ENCODE results near the gene STAT4. TPM values are rescaled to one million over a fixed set of nuclear protein-coding genes. Genes with fewer than 3 reads are reported as not detected.

The STAT4 gene
- total RNA-seq, 1 donor from 2014 or later, result 2.1 TPM

DNA sequence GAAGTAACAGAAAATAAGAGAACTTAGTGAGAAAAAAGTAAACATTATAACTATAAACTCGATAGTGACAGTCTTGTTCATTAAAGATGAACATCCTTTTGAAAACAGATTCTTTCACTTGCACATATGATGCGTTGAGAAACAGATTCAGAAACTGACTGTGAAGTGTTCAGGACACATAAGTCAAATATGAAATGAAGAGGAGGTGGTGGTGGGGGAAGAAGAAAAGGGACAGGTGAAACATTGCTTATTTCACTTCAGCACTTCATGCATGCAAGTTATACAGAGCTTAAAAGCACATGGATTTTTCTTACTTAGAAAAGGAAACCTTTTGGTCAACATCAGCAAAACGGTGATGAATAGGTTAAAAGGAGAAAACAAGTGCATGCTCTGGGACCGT lies 42.5 kb downstream of the STAT4 start:
- peaks cover 5% of the 10 kb centered on the region for H3K27me3 Mint-ChIP-seq
- TF ChIP-seq, protein P1, sequence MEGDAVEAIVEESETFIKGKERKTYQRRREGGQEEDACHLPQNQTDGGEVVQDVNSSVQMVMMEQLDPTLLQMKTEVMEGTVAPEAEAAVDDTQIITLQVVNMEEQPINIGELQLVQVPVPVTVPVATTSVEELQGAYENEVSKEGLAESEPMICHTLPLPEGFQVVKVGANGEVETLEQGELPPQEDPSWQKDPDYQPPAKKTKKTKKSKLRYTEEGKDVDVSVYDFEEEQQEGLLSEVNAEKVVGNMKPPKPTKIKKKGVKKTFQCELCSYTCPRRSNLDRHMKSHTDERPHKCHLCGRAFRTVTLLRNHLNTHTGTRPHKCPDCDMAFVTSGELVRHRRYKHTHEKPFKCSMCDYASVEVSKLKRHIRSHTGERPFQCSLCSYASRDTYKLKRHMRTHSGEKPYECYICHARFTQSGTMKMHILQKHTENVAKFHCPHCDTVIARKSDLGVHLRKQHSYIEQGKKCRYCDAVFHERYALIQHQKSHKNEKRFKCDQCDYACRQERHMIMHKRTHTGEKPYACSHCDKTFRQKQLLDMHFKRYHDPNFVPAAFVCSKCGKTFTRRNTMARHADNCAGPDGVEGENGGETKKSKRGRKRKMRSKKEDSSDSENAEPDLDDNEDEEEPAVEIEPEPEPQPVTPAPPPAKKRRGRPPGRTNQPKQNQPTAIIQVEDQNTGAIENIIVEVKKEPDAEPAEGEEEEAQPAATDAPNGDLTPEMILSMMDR (conservative IDR thresholded peaks at IDR 0.05), result no peak
- H3K27ac Mint-ChIP-seq, result no peak overlapping the region
- no peak overlapping the region for H3K4me3 Mint-ChIP-seq
- no peaks in the 10 kb centered on the region for H3K9me3 Mint-ChIP-seq
- no peak for DNase-seq (ENCODE audit: extremely low spot score, unreplicated experiment)
- no peaks in the 10 kb centered on the region for H3K36me3 Mint-ChIP-seq
- no peaks in the 10 kb centered on the region for H3K4me1 Mint-ChIP-seq (ENCODE audit: unreplicated experiment)

- Mint-ChIP-seq H3K27me3 (peaks cover 1% of the 10 kb centered on the region), H3K4me1 (ENCODE audit: unreplicated experiment) (no peaks in the 10 kb centered on the region), H3K9me3 (no peaks in the 10 kb centered on the region), H3K4me3 (no peak overlapping the region), H3K27ac (no peak overlapping the region), H3K36me3 (no peaks in the 10 kb centered on the region)
- no peak for DNase-seq (ENCODE audit: extremely low spot score, unreplicated experiment)
- TF ChIP-seq, protein P1 (conservative IDR thresholded peaks at IDR 0.05), result no peak
Measured at GRCh38 chr2:191105082-191105481, 45.7 kb downstream of the STAT4 start.

DNA sequence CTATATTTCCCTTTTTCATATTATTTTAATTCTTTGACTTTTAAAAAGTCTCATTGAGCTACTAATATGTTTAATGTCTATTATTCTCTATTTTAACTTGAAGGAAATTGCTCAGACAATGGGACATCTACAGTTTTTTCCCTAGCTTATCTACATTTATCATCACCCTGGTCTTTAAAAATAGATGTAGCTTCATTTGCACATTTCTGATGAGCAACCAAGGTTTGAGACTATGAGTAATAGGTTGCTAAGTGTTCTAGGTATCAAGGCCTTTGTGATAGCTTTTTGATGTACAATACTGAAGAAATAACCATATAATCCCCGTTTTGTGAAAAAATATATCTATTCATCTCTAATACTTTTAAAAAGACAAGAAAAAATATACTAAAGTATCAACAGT lies 47.0 kb downstream of the STAT4 start:
- H3K9me3 Mint-ChIP-seq, result no peaks in the 10 kb centered on the region
- TF ChIP-seq, protein P1 (conservative IDR thresholded peaks at IDR 0.05), result no peak
- no peak for DNase-seq (ENCODE audit: extremely low spot score, unreplicated experiment)
- H3K4me3 Mint-ChIP-seq, result no peak overlapping the region
- no peak overlapping the region for H3K27ac Mint-ChIP-seq
- H3K27me3 Mint-ChIP-seq, result no peaks in the 10 kb centered on the region
- H3K4me1 Mint-ChIP-seq (ENCODE audit: unreplicated experiment), result no peaks in the 10 kb centered on the region
- no peaks in the 10 kb centered on the region for H3K36me3 Mint-ChIP-seq

DNA sequence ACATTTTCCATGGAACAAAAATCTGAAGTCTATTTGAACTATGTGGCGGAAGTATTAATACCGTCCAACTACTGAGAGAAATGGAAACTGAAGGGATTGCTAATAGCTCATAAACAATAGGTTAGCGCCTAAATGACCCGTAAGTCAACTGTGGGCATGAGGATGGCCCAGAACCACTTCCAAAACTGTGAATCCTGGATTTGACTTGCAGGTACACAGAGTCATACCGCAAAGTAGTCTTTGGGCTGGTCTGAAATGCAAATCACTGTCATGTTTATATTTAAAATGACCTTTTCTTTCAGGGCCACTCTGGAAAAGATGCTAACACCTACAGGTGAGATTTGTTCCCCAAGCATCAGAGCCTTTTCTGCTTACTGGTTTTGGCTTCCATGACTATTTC lies 50.6 kb downstream of the STAT4 start:
- Mint-ChIP-seq H3K9me3 (no peaks in the 10 kb centered on the region), H3K4me3 (no peak overlapping the region), H3K4me1 (ENCODE audit: unreplicated experiment) (no peaks in the 10 kb centered on the region), H3K36me3 (no peaks in the 10 kb centered on the region), H3K27ac (no peak overlapping the region), H3K27me3 (no peaks in the 10 kb centered on the region)
- DNase-seq (ENCODE audit: extremely low spot score, unreplicated experiment), result no peak
- TF ChIP-seq, protein P1 (conservative IDR thresholded peaks at IDR 0.05), result no peak

GRCh38 chr2:191087311-191087710 lies 63.5 kb downstream of the STAT4 start:
- H3K27ac Mint-ChIP-seq, result no peak overlapping the region
- H3K36me3 Mint-ChIP-seq, result no peaks in the 10 kb centered on the region
- no peak overlapping the region for H3K4me3 Mint-ChIP-seq
- no peak for DNase-seq (ENCODE audit: extremely low spot score, unreplicated experiment)
- no peaks in the 10 kb centered on the region for H3K27me3 Mint-ChIP-seq
- H3K9me3 Mint-ChIP-seq, result peaks cover 6% of the 10 kb centered on the region
- no peaks in the 10 kb centered on the region for H3K4me1 Mint-ChIP-seq (ENCODE audit: unreplicated experiment)
- TF ChIP-seq, protein P1 (conservative IDR thresholded peaks at IDR 0.05), result no peak

DNA sequence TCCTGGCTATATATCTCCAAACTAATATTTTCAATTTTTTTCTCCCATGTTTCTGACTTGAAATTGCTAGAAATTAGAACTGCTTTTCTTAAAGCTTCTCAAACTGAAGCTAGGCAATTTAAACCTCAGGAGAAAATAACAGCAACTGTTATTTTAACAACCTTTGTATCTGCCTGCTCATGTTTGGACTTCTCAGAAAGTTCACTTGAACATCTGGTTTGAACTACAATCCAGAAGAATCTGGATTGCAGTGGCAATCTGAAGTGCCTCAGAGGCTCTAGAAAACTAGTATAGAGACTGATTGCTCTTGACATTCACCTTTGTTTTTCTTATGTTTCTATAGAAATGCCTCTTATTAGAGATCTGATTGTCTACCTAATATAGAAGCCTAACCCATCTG lies 64.1 kb downstream of the STAT4 start:
- H3K4me3 Mint-ChIP-seq, result no peak overlapping the region
- TF ChIP-seq, protein P1 (conservative IDR thresholded peaks at IDR 0.05), result no peak
- no peak overlapping the region for H3K27ac Mint-ChIP-seq
- no peaks in the 10 kb centered on the region for H3K4me1 Mint-ChIP-seq (ENCODE audit: unreplicated experiment)
- no peaks in the 10 kb centered on the region for H3K27me3 Mint-ChIP-seq
- no peaks in the 10 kb centered on the region for H3K36me3 Mint-ChIP-seq
- peaks cover 6% of the 10 kb centered on the region for H3K9me3 Mint-ChIP-seq
- no peak for DNase-seq (ENCODE audit: extremely low spot score, unreplicated experiment)

All from type B pancreatic cell (in vitro differentiated cells).